IMR-90 (cell line): ENCODE results near the gene CALHM6. TPM values are rescaled to one million over a fixed set of nuclear protein-coding genes. Genes with fewer than 3 reads are reported as not detected.

ENCODE experiments used
- ATAC-seq: fragments of 200-7000 bp; cut with Tn5 transposase; 2 replicates; pipeline ENCODE4 v1.9.1; 2020; ENCODE audit warnings: low read depth, mild to moderate bottlenecking, moderate library complexity
- BruUV-seq: library from RNA; stranded (reverse); fragments of 400-500 nt; replicated peaks from 2 replicates; lab custom pipeline; 2021; lab: Mats Ljungman, UMichigan
- CTCF ChIA-PET: fragments of 300-600 bp; formaldehyde crosslinking; extraction: SDS; loops from one replicate; lab custom pipeline; 2021; ENCODE audit warnings: antibody characterized with exemption; lab: Yijun Ruan, JAX
- POLR2A ChIA-PET: fragments of 300-600 bp; sonication (Branson Sonifier 250); formaldehyde crosslinking; loops from one replicate; lab custom pipeline; 2022; ENCODE audit warnings: antibody characterized with exemption; ENCODE audit not compliant: unreplicated experiment; lab: Charles Lee
- DNase-seq: peaks from one replicate; pipeline ENCODE4 v3.0.0; 2013
- H2AFZ ChIP-seq: replicated peaks from 2 replicates; pipeline ENCODE3; 2013; ENCODE audit warnings: low read length, mild to moderate bottlenecking; ENCODE audit not compliant: poor library complexity
- H2AK5ac ChIP-seq: 2 replicates; pipeline ENCODE4 v1.6.1; 2013; ENCODE audit warnings: low read depth, low read length, inconsistent platforms
- H2AK9ac ChIP-seq: replicated peaks from 2 replicates; pipeline ENCODE3; 2013; ENCODE audit warnings: mild to moderate bottlenecking, low read depth, low read length, moderate library complexity; ENCODE audit not compliant: poor library complexity
- H2BK120ac ChIP-seq: 2 replicates; pipeline ENCODE4 v1.6.1; 2013; ENCODE audit warnings: low read depth, low read length, inconsistent platforms
- H2BK15ac ChIP-seq: 3 replicates; pipeline ENCODE4 v1.6.1; 2013; ENCODE audit warnings: low read depth, low read length, inconsistent platforms
- H2BK20ac ChIP-seq: 2 replicates; pipeline ENCODE4 v1.6.1; 2013; ENCODE audit warnings: low read depth, mild to moderate bottlenecking, inconsistent platforms, low read length, moderate library complexity
- H2BK5ac ChIP-seq: 2 replicates; pipeline ENCODE4 v1.6.1; 2013; ENCODE audit warnings: mild to moderate bottlenecking, low read depth, low read length, inconsistent platforms; ENCODE audit not compliant: poor library complexity, severe bottlenecking
- H3K14ac ChIP-seq: replicated peaks from 2 replicates; pipeline ENCODE4 v1.6.1; 2013; ENCODE audit warnings: low read depth, low read length, inconsistent platforms
- H3K18ac ChIP-seq: 2 replicates; pipeline ENCODE4 v1.6.1; 2013; ENCODE audit warnings: low read depth, low read length, control low read depth
- H3K23ac ChIP-seq: 2 replicates; pipeline ENCODE4 v1.6.1; 2013; ENCODE audit warnings: low read depth, low read length, inconsistent platforms
- H3K27ac ChIP-seq: 2 replicates; pipeline ENCODE4 v1.5.1; 2013; ENCODE audit warnings: mild to moderate bottlenecking, control low read depth, low read length; ENCODE audit not compliant: insufficient read depth
- H3K27me3 ChIP-seq: 2 replicates; pipeline ENCODE4 v1.6.1; 2013; ENCODE audit warnings: low read length; ENCODE audit not compliant: control insufficient read depth, insufficient read depth
- H3K36me3 ChIP-seq: 2 replicates; pipeline ENCODE4 v1.6.1; 2013; ENCODE audit warnings: low read length, mixed read lengths; ENCODE audit not compliant: control insufficient read depth, insufficient read depth
- H3K4ac ChIP-seq: 2 replicates; pipeline ENCODE4 v1.6.1; 2013; ENCODE audit warnings: low read depth, low read length, inconsistent platforms
- H3K4me1 ChIP-seq: 2 replicates; pipeline ENCODE4 v1.6.1; 2013; ENCODE audit warnings: low read length, mixed read lengths; ENCODE audit not compliant: control insufficient read depth, insufficient read depth
- H3K4me2 ChIP-seq: 2 replicates; pipeline ENCODE4 v1.6.1; 2013; ENCODE audit warnings: low read depth, mild to moderate bottlenecking, control low read depth, low read length, moderate library complexity
- H3K4me3 ChIP-seq: 2 replicates; pipeline ENCODE4 v1.5.1; 2013; ENCODE audit warnings: low read depth, mild to moderate bottlenecking, control low read depth, low read length, moderate library complexity; ENCODE audit not compliant: insufficient read depth
- H3K56ac ChIP-seq: 2 replicates; pipeline ENCODE4 v1.6.1; 2013; ENCODE audit warnings: low read length, inconsistent platforms; ENCODE audit not compliant: insufficient read depth; ENCODE audit errors: extremely low read depth
- H3K79me1 ChIP-seq, 2 experiments: 2 replicates each; pipeline ENCODE4 v1.6.1; 2013; ENCODE audit warnings: low read length in 2 of 2, inconsistent platforms in 1 of 2, low read depth in 1 of 2
- H3K9ac ChIP-seq: 2 replicates; pipeline ENCODE4 v1.6.1; 2013; ENCODE audit warnings: low read depth, low read length, control low read depth
- H3K9me1 ChIP-seq: 2 replicates; pipeline ENCODE4 v1.6.1; 2013; ENCODE audit warnings: low read length, inconsistent platforms; ENCODE audit not compliant: insufficient read depth
- H3K9me3 ChIP-seq: 2 replicates; pipeline ENCODE4 v1.6.1; 2013; ENCODE audit warnings: low read length; ENCODE audit not compliant: control insufficient read depth, insufficient read depth
- H4K20me1 ChIP-seq: 2 replicates; pipeline ENCODE4 v1.6.1; 2013; ENCODE audit warnings: low read length, inconsistent platforms; ENCODE audit not compliant: insufficient read depth
- H4K5ac ChIP-seq: 2 replicates; pipeline ENCODE4 v1.6.1; 2013; ENCODE audit warnings: mild to moderate bottlenecking, low read depth, low read length, control low read depth
- H4K8ac ChIP-seq, 2 experiments: 2 replicates each; pipeline ENCODE4 v1.6.1; 2013; ENCODE audit warnings: low read depth in 2 of 2, low read length in 2 of 2, control low read depth in 1 of 2, inconsistent platforms in 1 of 2
- H4K91ac ChIP-seq: 2 replicates; pipeline ENCODE4 v1.6.1; 2013; ENCODE audit warnings: low read depth, low read length, inconsistent platforms; ENCODE audit not compliant: insufficient read depth
- BHLHE40 ChIP-seq: fragments of 150-350 bp; IDR thresholded peaks from 2 replicates; pipeline ENCODE4 v1.6.1; 2016; ENCODE audit warnings: mild to moderate bottlenecking, low read depth, low read length
- CEBPB ChIP-seq: IDR thresholded peaks from 2 replicates; pipeline ENCODE4 v1.6.1; 2012; ENCODE audit warnings: low read depth, low read length, improper control_type of control experiment
- CHD1 ChIP-seq: IDR thresholded peaks from 2 replicates; pipeline ENCODE4 v1.6.1; 2012; ENCODE audit warnings: low read depth, low read length, improper control_type of control experiment
- CTCF ChIP-seq: conservative IDR thresholded peaks from 2 replicates; pipeline ENCODE4 v1.5.1; 2012; ENCODE audit warnings: mild to moderate bottlenecking, low read depth, low read length, improper control_type of control experiment
- ELK1 ChIP-seq: fragments of 150-350 bp; IDR thresholded peaks from 2 replicates; pipeline ENCODE4 v1.6.1; 2016; ENCODE audit warnings: low read depth, mild to moderate bottlenecking, low read length, moderate library complexity, borderline replicate concordance
- FOS ChIP-seq: fragments of 150-350 bp; IDR thresholded peaks from 2 replicates; pipeline ENCODE4 v1.6.1; 2016; ENCODE audit warnings: low read depth, low read length
- MAFK ChIP-seq: IDR thresholded peaks from 2 replicates; pipeline ENCODE4 v1.6.1; 2012; ENCODE audit warnings: low read depth, low read length, improper control_type of control experiment
- MAZ ChIP-seq: IDR thresholded peaks from 2 replicates; pipeline ENCODE4 v1.6.1; 2012; ENCODE audit warnings: low read depth, mild to moderate bottlenecking, low read length, improper control_type of control experiment, moderate library complexity, borderline replicate concordance
- MXI1 ChIP-seq: IDR thresholded peaks from 2 replicates; pipeline ENCODE4 v1.6.1; 2012; ENCODE audit warnings: low read depth, mild to moderate bottlenecking, low read length, moderate library complexity, borderline replicate concordance
- POLR2A ChIP-seq: IDR thresholded peaks from 2 replicates; pipeline ENCODE4 v1.6.1; 2012; ENCODE audit warnings: mild to moderate bottlenecking, low read depth, low read length
- RAD21 ChIP-seq: IDR thresholded peaks from 2 replicates; pipeline ENCODE4 v1.6.1; 2012; ENCODE audit warnings: low read length, improper control_type of control experiment
- RFX5 ChIP-seq: IDR thresholded peaks from 2 replicates; pipeline ENCODE4 v1.8.0; 2012; ENCODE audit warnings: low read depth, mild to moderate bottlenecking, low read length, moderate library complexity
- WGBS, 2 experiments: methylation state at CpG; one replicate each; pipeline versions ENCODE4 v1.1.5 to v1.1.7; 2013; ENCODE audit warnings: missing lambda C conversion rate in 2 of 2; ENCODE audit not compliant: insufficient read length in 1 of 2; ENCODE audit errors: extremely low coverage in 2 of 2; 5-methylcytosine and 5-hydroxymethylcytosine counted together
- dilution Hi-C: fragments of 300-500 bp; cut with HindIII; formaldehyde crosslinking; loops from one replicate; pipeline ENCODE4 v1.14.3; 2018; ENCODE audit warnings: low sequenced_read_pairs; ENCODE audit not compliant: unreplicated experiment
- in situ Hi-C: fragments of 300-500 bp; cut with MboI; formaldehyde crosslinking; loops from 3 replicates; pipeline ENCODE4 v1.14.3; 2019; ENCODE audit warnings: low sequenced_read_pairs, inconsistent platforms, mixed read lengths
- intact Hi-C: fragments of 100-400 bp; cut with micrococcal nuclease; formaldehyde crosslinking; loops from 2 replicates; pipeline ENCODE4 v1.10.0; 2022
- polyA plus RNA-seq, 3 experiments: library from polyadenylated mRNA; depleted of rRNA; stranded (reverse); fragments of >200 nt; gene quantifications; 2 replicates each; pipeline ENCODE4 v1.2.3, GENCODE V29; 2012; ENCODE audit warnings: low replicate concordance in 1 of 3
- total RNA-seq: library from RNA; depleted of rRNA; stranded (reverse); fragments of >200 nt; gene quantifications from 2 replicates; pipeline ENCODE4 v1.2.3, GENCODE V29; 2012
- TF ChIP-seq, protein P1 (sequence below): fragments of 150-350 bp; IDR thresholded peaks from 2 replicates; pipeline ENCODE4 v1.6.1; 2017; ENCODE audit warnings: mild to moderate bottlenecking, antibody characterized with exemption, low read length, low read depth

Gene CALHM6
- total and polyA plus RNA-seq, 2 of the 4 experiments (the other 2 are of a cell fraction) = 0.72 to 1.5 TPM

GRCh38 chr6:116419069-116419786, 41.9 kb upstream of the CALHM6 start (continued):
- TF ChIP-seq CTCF (no peak), POLR2A (no peak)

- no CpG with 5 or more reads among the region's 5 CpGs for WGBS, 2 experiments
- ChIA-PET CTCF (interaction anchor here (0.5 to 1.5 kb wide), 2 partner anchors 15 to 24 kb away, joined by 3 to 4 read pairs; no protein-coding TSS in a partner anchor), POLR2A (no interaction called here)
- Histone ChIP-seq H3K79me1 (peaks cover 22 to 65% of the 10 kb centered on the region in 2 experiments), H3K4me2 (no peak overlapping the region), H2AFZ (no peak overlapping the region), H4K8ac (no peak overlapping the region), H3K9me3 (no peaks in the 10 kb centered on the region), H3K27me3 (no peaks in the 10 kb centered on the region), H3K4me1 (peaks cover 4% of the 10 kb centered on the region), H2AK9ac (no peak overlapping the region), H3K4ac (no peak overlapping the region), H4K5ac (no peak overlapping the region), H4K20me1 (peaks cover 7% of the 10 kb centered on the region; the same call in 1 of the 2 replicates), H2BK120ac (no peak overlapping the region), H3K4me3 (no peak overlapping the region), H2BK15ac (no peak overlapping the region), H3K14ac (no peak overlapping the region), H4K91ac (no peak overlapping the region), H3K23ac (no peak overlapping the region), H3K56ac (no peak overlapping the region), H3K9me1 (peaks cover 4% of the 10 kb centered on the region; the same call in 1 of the 2 replicates), H3K18ac (no peak overlapping the region), H2BK20ac (no peak overlapping the region), H3K9ac (no peak overlapping the region), H2AK5ac (no peak overlapping the region), H2BK5ac (no peak overlapping the region), H3K27ac (no peak overlapping the region), H3K36me3 (peaks cover 3% of the 10 kb centered on the region; the same call in 1 of the 2 replicates)
- no peak for ATAC-seq
- in situ Hi-C loops = no loop called here
- no peak for DNase-seq
- dilution Hi-C loops = no loop called here
- intact Hi-C loops = no loop called here
- BruUV-seq = no TSS peak
- TF ChIP-seq BHLHE40 (no peak), POLR2A (no peak), MAFK (no peak), MAZ (no peak), RAD21 (no peak), CHD1 (no peak), MXI1 (no peak), ELK1 (no peak), CEBPB (no peak), RFX5 (no peak), FOS (no peak)
- TF ChIP-seq, protein P1, sequence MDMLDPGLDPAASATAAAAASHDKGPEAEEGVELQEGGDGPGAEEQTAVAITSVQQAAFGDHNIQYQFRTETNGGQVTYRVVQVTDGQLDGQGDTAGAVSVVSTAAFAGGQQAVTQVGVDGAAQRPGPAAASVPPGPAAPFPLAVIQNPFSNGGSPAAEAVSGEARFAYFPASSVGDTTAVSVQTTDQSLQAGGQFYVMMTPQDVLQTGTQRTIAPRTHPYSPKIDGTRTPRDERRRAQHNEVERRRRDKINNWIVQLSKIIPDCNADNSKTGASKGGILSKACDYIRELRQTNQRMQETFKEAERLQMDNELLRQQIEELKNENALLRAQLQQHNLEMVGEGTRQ = no peak
Measured at GRCh38 chr6:116420341-116420740, 40.8 kb upstream of the CALHM6 start.
